AG08396 (cell line): ENCODE data around the gene RAP2B.

Experiments
- DNase-seq: peaks from one replicate; pipeline ENCODE4 v3.0.0; 2012; ENCODE audit warnings: low spot score, mixed read lengths

Gene RAP2B

DNA sequence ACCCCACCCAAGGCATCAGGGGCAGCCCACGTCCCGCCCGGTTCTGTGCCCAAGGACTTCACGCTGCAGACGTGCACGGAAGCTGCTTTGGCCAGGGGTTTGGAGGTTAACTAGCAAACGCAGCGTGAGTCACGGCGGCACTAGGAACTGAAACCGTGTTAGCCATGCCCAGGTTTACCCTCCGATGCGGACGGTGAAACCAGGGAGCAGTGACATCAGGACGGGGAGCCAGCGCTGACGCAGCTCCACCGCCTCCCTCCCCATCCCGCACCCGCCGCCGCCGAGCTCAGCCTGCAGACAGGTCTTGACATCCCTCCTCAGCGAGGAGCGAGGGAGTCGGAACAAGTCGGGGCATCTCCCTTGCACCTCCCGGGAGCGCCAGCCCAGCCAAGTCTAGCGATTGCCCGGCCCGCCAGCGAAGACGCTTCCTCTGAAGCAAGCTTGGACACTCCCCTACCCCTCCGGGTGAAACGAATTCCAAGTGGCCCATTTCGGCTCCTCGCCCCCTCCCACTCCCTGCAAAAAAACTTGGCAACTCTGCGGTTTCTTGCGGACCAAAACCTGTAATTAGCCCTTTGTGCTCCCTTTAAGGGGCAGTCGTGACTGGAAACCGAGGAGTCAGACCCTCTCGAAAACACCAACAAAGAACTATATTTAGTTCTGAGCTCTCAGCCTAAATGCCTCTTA, 1.4 kb upstream of the RAP2B start:
- DNase-seq, result peak; percentile 85

DNA sequence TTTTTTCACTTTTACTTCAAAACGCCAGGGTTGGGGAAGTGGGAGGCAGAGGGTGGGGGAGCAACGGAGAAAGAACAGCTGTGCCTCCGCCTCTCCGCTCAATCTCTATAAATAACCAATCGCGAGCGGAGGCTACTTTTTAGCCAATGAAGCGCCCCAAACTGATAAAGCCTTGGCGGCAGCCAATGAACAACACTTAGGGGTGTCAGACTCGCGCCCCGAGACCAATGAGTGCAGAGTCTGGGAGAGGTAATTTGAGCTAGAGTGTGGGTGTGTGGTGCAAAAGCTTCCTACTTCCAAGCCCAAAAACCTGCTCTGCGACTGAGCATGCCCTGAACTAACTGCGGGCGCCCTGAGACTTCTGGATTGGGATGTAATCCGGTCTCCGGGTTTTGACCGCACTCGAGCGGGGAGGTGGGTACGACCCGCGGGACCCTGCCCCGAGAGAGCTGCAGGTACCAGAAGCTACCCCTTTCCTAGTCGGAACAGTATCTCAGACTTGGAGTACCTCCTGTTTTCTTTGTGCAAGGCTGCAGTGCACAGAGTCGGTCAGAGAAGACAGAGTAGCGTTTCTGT, 800 bp upstream of the RAP2B start:
- peak; percentile 97 for DNase-seq

DNA sequence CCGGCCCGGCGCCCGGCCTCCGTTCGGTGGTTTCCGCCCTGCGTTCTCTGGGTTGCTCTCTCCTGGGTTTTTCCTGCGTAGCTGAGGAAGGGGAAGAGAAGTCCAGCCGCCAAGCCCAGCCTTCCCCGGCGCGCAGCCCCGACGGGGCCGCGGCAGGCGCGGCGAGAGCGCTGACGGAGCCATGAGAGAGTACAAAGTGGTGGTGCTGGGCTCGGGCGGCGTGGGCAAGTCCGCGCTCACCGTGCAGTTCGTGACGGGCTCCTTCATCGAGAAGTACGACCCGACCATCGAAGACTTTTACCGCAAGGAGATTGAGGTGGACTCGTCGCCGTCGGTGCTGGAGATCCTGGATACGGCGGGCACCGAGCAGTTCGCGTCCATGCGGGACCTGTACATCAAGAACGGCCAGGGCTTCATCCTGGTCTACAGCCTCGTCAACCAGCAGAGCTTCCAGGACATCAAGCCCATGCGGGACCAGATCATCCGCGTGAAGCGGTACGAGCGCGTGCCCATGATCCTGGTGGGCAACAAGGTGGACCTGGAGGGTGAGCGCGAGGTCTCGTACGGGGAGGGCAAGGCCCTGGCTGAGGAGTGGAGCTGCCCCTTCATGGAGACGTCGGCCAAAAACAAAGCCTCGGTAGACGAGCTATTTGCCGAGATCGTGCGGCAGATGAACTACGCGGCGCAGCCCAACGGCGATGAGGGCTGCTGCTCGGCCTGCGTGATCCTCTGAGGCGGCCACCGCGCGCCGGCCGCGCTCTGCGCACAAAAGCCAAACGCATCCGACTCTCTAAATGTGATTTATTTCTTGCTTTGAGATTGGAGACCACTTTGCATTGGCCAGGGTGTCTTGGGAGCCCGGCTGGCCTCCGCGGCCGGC, 727 bp downstream of the RAP2B start:
- peak; percentile 40 for DNase-seq

DNA sequence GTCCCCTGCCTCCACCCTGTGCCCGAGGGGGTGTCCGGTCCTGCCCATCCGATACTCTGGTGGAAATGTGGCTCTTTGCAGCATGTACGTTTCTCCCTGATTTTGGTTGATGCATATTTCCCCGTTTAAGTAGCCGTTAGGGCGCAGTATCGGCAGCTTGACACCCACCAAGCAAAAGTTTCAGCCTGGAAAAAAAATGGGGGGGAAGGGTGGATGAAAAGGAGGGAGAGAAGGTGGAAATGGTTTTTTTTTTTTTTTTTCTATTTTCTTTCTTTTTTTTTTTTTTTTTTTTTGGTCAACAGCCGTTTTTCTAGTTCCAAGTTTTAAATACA, 1.3 kb downstream of the RAP2B start:
- no peak for DNase-seq

DNA sequence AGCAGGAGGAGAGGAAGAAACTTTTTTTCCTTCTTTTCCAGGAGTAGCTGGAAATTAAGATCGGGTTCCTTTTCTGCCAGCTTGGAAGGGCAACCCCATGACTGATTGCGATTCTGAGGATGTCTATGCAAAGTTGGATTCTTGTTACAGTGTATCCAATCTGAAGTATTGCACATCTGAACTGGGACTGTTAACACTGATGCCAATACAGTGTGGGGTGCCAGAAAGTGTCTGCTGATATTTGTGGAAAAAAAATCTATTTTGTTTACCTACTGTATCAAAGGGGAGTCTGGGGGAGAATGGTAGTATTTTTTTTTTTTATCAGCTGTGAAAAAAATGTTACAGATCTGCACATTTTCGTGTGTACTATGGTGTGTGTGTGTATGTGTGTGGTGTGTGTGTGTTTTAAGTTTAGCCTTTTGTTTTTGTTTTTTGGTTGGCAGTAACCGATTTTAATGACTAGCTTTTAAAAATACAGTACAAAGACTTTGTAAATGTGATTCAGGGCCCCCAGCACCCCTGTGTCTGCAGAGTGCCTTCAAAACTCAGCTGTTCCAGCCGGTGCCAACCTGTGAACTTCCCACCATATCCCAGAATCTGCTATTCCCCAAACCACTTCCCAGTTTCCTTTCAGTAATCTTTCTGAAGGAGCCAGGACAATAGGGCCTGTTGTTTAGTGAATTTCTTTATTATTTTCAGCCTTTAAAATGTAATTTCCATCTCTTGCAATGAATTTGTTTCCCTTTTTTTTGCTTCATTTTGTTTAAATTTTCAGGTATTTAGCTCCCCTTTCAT, 1.9 kb downstream of the RAP2B start:
- no peak for DNase-seq

DNA sequence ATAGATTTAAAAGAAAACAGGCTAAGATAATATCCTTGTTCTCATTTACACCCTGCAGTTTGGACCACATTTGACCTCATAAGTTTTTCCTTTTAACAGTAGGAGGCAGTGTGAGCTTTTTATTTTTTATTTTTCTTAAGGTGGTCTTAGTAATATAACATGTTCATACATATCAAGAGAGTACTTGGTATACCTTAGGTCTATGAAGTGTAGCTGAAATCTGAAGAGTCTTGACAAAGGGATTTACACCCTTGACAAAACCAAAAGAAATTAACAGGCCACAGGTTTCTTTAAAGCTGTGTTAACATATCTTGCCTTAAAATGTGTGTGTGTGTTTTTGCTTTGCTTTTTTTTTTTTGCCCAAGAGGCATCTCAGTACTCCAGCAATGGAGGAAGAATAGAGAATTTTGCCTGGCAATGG, 3.2 kb downstream of the RAP2B start:
- no peak for DNase-seq

DNA sequence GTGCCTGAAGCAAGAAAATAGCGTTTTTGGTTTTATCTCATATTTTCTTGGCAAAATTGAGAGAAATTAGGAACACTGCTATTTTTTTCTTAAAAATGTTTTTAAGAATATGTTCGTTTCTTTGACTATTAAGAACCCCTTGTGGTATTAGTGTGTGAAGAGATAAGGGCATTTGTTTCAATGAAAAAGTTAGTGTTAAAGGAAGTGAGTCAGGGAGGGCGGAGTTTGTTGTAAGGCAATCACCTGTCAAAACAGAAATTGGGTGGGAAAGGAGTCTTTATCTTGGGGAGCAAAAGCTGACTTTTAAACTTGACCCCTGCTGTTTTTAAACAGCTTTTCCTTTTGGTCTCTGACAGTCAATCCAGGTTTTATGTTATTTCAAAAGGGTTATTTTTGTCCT, 4.2 kb downstream of the RAP2B start:
- DNase-seq, result no peak

DNA sequence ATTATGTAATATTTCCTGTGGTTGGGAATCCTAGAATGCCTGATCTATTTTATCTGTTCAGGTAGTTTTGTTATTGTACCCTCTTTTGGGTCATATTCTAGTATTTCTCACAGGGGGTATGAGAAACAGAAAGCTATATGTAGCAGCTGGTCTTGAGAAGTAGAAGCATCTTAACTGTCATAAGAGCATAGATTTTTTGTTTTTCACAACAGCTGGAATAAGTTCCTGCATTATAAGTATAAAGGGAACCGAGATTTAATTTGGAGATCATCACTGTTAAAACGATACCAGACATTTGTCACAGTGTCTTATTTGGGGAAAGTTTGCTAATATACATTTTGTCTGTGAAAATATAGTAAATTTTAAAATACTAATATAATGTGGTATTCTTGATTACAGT, 4.8 kb downstream of the RAP2B start:
- no peak for DNase-seq

DNA sequence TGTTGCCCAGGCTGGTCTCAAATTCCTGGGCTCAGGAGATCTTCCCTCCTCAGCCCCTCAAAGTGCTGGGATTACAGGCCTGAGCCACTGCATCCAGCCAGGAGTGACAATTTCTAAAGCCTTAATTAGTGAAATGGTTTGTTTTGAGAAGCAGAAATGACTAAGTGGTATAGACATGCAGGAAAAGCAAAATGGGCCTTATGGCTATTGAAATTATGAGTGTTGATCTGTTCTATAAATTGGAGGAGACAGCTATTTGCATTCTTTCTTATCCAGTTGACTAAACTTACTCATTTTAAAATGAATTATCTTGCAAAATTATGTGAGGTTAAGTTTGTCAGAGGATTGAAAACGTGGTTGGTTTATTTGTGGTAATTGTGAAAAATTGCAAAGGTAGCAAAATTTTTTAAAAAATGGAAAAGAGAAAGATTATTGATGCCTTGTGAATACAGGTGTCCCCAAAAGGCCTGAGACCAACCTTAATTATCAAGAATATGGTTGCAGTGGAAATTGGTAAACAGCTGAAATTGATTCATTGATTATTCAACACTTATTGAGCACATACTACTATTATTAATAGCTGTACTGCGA, 7.9 kb downstream of the RAP2B start:
- DNase-seq, result no peak

DNA sequence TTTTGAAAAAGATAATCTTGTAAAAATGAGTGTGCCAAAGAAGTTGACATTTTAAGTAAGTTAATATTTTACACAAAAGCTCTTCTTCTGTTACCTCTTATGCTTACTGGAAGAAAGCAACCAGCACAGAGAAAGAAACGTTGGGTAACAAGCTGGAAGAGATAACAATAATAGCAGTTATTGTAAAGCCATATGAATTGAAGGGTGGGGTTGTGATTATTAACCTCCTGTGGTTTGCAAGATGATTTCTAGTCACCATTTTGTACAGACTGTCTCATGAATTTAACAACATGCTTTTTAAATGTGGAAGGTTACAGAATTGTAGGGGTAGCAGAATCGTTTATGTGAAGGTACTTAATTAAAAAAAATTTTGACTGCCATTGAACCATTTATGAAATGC, 9.2 kb downstream of the RAP2B start:
- no peak for DNase-seq

DNA sequence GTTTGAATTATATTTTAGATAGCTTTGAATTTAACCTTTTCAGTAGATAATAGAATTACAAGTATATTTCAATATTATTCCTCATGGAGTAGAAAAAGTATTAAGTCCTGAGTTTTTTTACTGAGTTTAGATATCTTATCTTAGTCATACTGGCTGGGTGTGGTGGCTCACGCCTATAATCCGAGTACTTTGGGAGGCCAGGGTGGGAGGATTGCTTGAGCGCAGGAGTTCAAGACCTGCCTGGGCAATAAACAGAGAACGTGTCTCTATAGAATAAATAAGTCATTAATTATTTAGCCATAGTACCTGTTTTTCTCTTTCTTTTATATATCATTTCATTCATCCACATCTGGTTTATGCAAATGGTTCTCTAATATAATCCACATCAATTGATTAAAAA, 9.9 kb downstream of the RAP2B start:
- DNase-seq, result no peak

DNA sequence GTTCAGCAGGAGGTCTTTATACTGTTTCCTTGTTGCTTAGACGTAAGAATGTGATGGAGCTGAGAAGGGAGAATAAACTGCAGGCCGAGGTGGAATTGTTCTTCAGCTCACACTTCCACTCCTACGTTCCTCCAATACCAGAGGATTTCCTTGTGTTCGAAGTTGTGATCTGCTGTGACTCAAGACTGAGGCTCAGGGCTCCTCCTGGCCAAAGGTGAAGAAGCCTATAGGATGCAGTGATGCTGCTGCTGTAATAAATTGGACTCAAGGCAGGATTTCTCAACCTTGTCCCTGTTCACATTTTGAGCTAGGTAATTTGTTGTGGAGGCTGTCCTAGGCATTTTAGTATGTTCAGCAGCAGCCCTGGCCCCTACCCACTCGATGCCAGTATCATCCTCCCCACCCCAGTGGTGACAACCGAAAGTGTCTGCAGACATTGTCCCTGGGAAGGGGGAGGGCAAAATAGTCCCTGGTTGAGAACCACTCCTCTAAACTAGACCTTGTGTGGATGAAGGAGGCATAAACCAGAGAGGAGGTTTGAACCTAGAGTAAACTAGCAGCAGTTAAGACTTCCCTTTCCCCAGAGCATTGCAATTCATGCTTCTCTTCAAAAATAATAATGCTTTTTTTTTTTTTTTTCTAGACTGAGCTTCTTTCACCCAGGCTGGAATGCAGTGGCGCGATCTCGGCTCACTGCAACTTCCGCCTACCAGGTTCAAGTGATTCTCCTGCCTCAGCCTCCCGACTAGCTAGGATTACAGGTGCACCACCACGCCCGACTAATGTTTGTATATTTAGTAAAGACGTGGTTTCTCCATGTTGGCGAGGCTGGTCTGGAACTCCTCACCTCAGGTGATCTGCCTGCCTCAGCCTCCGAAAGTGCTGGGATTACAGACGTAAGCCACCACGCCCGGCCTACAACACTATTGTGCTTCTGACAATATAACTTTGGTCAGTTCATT, 11.1 kb downstream of the RAP2B start:
- no peak for DNase-seq

DNA sequence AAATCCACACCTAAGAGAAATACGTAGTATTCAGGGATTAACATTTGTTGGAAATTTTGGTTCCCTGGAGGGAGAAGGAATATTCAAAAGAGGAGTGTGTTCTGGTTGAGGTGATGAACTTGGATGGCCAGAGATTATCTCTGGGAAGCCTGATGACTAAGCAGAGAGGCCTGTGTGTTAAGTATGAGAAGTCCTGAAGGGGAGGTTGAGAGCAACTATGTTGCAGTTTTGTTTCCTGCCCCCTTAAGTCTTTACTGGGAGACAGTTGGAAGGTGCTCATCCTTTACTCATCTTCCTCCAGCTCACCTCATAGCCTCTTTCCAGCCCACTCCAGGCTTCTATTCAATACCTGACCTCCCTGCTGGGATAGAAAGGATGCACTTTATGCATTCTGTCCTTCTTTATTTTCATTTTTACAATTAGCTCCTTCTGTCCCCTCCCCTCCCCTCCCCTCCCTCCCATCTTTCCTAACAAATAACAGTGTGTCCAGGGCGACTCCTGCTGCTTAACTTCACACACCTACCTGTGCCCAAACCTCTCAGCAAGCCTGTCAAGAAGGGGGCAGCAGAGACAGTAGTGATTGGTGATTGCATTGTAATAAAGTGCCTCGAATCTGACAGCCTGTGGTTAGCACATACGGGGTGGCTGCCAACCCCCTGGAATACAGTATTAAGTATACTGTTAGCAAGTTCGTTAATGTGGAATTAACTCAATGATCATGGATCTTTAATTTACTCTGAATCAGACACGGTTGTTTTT, 11.9 kb downstream of the RAP2B start:
- no peak for DNase-seq

DNA sequence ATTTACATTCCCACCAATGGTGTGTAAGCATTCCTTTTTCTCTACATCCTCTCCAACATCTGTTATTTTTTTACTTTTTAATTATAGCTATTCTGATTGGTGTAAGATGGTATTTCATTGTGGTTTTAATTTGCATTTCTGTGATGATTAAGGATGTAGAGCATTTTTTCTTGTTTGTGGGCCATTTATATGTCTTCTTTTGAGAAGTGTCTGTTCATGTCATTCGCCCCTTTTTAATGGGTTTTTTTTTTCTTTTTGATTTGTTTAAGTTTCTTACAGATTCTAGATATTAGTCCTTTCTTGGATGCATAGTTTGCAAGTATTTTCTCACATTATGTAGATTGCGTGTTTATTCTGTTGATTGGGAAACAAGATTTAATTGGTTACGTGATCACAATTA, 14.2 kb downstream of the RAP2B start:
- DNase-seq, result no peak

DNA sequence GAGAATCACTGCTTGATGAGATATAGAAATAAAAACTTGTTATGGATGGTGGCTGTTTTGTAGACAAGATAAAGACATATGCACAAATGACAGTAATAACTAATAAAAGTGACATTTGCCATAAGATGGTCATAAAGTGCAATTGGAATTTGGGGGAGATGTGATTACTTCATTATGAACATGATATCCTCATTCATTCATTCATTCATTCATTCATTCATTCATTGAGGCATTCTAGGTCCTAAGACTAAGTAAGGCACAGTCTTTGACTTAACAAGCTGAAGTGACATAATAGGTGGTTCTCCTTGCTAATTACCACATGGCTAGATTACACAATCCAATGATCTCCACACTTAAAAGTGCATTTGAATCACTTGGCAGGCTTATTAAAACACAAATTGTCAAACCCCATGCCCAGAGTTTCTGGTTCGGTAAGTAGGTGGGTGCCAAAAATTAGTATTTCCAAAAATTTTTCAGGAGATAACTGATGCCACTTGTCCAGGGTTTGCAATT, 18.9 kb downstream of the RAP2B start:
- no peak for DNase-seq

DNA sequence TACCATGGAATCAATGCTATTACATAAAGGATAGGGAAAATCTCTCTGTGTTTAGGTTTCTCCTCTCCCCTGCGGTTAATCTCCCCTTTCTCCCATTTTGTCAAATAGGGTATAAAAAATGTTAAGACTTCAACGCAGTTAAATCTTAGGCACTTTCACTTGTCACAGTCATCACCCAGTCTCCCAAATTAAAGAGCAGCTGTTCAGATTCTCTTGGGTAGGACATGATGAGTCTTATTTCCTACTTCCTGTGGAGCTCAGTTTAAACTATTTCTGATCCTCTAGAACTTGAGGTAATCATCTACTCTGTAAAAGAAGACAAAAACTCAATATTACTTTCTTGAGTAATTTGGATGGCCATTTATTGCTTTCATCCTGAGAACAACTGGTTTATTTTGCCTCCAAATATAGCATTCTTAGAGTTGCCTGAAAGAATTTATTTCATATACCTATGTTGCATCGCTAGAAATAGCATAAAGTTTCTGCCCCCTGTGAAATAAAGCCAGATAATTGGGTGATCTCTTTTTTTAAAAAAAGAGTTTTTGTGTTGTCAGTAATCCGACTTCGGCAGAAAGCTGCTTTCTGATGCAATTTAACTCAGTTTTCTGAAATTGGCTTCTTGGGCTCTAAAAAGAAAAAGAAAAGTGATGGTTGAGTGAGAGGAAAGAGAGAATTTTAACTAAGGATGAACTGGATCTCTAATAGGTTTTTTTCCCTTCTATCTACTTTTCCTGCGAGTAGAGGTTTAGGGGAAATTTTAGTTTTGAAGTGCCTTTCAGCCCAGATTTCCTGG, 20.7 kb downstream of the RAP2B start:
- DNase-seq, result no peak

DNA sequence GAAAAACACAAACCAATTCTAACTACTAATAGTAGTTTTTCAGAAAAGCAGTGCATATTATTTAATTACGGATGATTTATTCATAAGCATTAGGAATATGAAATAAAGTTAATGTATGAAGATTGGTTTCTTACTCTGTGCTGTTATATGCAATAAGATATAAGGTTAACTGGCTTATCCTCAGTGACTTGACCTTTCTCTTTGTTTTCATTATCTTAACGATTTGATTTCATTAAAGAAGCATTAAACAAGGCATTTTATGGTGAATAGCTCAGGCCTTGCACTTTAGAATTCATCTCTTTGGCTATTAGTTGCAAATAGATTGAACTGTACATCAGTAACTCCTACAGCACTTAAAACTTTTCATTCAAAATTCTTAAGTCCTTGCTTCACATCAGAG, 28.9 kb downstream of the RAP2B start:
- DNase-seq, result no peak

DNA sequence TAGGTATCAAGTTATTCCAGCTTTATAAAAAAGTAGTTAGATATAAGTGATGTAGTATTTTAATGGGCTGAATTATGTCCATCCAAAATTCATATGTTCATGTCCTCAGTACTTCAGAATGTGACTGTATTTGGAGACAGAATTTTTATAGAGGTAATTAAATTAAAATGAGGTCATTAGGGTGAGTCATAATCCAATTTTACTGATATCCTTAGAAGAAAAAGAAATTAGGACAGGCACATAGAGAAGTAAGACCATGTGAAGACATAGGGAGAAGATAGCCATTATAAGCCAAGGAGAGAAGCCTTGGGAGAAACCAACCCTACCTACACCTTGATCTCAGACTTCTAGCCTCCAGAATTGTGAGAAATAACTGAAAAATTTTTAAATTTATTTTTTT, 30.3 kb downstream of the RAP2B start:
- DNase-seq, result no peak
